ENCODE measurements around the gene MTMR1. TPM values are rescaled to one million over a fixed set of nuclear protein-coding genes. Genes with fewer than 3 reads are reported as not detected.

MTMR1 gene
- total RNA-seq, 1 experiment from 2014 or later: 15.6 TPM

DNA sequence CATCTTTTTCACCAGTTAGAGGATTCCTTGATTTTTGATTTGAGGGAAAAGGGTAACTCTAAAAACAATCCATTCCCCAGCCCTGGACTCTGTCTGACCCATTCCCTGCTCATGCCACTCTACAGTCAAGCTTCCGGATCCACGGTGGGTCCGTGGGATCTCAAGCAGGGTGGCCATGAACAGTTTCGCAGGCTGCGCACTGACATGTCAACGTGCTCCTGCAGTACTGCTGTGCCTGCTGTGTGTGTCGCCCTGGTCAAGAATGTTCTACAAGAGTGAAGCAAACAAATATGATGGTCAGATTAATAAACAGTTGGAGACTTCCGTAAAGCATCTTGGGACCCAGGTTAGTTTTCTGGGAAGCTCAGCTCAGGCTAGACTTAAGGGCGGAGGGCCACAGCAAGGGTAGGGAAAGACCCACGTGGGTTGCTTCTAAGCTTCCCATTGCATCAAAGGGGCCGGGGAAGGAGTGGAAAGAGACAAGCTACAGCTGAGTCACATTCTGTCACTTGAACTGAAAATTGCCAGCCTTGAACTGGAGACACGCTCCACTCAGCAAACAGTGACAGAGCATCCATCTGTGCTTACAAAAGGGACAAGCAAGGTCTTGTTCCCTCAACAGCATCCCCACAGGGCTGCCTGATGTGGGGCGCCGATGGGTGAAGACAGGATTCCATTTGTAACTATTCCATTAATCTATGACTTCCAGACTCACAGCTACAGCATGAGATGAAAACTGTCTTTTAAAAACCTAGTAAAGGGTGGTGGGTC, 81.8 kb downstream of the MTMR1 start (continued):
- TF ChIP-seq, protein P1, sequence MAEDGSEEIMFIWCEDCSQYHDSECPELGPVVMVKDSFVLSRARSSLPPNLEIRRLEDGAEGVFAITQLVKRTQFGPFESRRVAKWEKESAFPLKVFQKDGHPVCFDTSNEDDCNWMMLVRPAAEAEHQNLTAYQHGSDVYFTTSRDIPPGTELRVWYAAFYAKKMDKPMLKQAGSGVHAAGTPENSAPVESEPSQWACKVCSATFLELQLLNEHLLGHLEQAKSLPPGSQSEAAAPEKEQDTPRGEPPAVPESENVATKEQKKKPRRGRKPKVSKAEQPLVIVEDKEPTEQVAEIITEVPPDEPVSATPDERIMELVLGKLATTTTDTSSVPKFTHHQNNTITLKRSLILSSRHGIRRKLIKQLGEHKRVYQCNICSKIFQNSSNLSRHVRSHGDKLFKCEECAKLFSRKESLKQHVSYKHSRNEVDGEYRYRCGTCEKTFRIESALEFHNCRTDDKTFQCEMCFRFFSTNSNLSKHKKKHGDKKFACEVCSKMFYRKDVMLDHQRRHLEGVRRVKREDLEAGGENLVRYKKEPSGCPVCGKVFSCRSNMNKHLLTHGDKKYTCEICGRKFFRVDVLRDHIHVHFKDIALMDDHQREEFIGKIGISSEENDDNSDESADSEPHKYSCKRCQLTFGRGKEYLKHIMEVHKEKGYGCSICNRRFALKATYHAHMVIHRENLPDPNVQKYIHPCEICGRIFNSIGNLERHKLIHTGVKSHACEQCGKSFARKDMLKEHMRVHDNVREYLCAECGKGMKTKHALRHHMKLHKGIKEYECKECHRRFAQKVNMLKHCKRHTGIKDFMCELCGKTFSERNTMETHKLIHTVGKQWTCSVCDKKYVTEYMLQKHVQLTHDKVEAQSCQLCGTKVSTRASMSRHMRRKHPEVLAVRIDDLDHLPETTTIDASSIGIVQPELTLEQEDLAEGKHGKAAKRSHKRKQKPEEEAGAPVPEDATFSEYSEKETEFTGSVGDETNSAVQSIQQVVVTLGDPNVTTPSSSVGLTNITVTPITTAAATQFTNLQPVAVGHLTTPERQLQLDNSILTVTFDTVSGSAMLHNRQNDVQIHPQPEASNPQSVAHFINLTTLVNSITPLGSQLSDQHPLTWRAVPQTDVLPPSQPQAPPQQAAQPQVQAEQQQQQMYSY (CRISPR knock-in tag; IDR thresholded peaks at IDR 0.05): no peak

DNA sequence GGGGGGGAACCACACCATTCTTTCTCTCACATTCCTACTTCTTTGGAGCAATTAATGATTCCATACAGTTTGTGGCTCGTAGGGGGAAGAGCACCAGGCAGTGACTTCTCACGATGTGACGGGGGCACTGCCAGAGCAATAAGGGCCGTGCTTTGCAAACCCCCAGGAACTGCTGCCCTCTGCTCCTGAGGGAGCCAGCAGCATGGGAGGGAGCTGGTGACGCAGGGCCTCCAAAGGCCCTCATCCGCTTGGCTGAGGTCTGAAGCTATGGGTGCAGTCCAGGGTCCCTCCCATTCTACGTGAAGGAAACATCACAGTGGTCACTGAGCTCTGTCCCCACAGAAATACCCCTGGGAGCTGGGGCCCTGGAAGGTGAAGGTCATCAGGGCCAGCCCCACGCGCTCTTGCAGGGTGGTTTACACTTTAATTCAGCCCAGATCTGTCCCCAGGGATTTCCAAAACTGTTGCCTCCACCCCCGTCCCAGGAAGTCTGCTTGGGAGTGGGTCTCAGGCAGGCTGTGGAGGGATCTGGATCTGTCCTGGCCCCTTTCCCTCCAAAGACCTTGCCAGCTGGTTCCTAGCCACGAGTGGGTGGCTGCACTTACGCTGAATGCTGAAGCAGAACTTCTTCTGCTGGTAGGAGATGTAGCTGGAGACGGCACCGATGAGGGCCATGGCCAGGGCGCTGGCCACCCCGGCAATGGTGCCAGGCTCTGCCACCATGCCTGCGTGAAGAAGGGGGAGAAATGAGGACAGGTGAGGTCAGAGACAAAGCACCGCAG, 82.6 kb downstream of the MTMR1 start:
- CTCF ChIA-PET: interaction anchor here (0.8 to 2.2 kb wide), 2 partner anchors 9 to 306 kb away, joined by 3 to 5 read pairs; no protein-coding TSS in a partner anchor
- H3K36me3 Mint-ChIP-seq: peaks cover 13% of the 10 kb centered on the region; the same call in 1 of the 2 replicates
- POLR2A ChIA-PET: interaction anchor here (0.6 kb wide), 1 partner anchor 302 kb away, joined by 4 read pairs; no protein-coding TSS in a partner anchor

More for the DNA sequence above, 82.6 kb downstream of the MTMR1 start:
- H3K9me3 Mint-ChIP-seq: no peaks in the 10 kb centered on the region
- no peaks in the 10 kb centered on the region for H3K27me3 Mint-ChIP-seq (ENCODE audit: low read depth)
- no peak overlapping the region for H3K4me3 Mint-ChIP-seq
- TF ChIP-seq TEAD4 (CRISPR knock-in tag; IDR thresholded peaks at IDR 0.05) (no peak), ZNF423 (CRISPR knock-in tag; IDR thresholded peaks at IDR 0.05) (no peak), HMGA2 (CRISPR knock-in tag; IDR thresholded peaks at IDR 0.05) (no peak), TP53 (CRISPR knock-in tag; IDR thresholded peaks at IDR 0.05) (no peak), IRF2 (CRISPR knock-in tag; IDR thresholded peaks at IDR 0.05; ENCODE audit: borderline replicate concordance, low read depth) (no peak), ELF4 (CRISPR knock-in tag; IDR thresholded peaks at IDR 0.05; ENCODE audit: low read depth) (no peak), FOXP1 (CRISPR knock-in tag; IDR thresholded peaks at IDR 0.05; ENCODE audit: borderline replicate concordance) (no peak), SMAD3 (CRISPR knock-in tag; IDR thresholded peaks at IDR 0.05; ENCODE audit: borderline replicate concordance) (no peak), NR3C1 (CRISPR knock-in tag; conservative IDR thresholded peaks at IDR 0.05; ENCODE audit: low read depth) (no peak), GRHL2 (CRISPR knock-in tag; IDR thresholded peaks at IDR 0.05; ENCODE audit: insufficient replicate concordance, severe bottlenecking) (no peak)
- TF ChIP-seq, protein P2, sequence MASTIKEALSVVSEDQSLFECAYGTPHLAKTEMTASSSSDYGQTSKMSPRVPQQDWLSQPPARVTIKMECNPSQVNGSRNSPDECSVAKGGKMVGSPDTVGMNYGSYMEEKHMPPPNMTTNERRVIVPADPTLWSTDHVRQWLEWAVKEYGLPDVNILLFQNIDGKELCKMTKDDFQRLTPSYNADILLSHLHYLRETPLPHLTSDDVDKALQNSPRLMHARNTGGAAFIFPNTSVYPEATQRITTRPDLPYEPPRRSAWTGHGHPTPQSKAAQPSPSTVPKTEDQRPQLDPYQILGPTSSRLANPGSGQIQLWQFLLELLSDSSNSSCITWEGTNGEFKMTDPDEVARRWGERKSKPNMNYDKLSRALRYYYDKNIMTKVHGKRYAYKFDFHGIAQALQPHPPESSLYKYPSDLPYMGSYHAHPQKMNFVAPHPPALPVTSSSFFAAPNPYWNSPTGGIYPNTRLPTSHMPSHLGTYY (CRISPR knock-in tag; IDR thresholded peaks at IDR 0.05): no peak
- TF ChIP-seq, protein P3, sequence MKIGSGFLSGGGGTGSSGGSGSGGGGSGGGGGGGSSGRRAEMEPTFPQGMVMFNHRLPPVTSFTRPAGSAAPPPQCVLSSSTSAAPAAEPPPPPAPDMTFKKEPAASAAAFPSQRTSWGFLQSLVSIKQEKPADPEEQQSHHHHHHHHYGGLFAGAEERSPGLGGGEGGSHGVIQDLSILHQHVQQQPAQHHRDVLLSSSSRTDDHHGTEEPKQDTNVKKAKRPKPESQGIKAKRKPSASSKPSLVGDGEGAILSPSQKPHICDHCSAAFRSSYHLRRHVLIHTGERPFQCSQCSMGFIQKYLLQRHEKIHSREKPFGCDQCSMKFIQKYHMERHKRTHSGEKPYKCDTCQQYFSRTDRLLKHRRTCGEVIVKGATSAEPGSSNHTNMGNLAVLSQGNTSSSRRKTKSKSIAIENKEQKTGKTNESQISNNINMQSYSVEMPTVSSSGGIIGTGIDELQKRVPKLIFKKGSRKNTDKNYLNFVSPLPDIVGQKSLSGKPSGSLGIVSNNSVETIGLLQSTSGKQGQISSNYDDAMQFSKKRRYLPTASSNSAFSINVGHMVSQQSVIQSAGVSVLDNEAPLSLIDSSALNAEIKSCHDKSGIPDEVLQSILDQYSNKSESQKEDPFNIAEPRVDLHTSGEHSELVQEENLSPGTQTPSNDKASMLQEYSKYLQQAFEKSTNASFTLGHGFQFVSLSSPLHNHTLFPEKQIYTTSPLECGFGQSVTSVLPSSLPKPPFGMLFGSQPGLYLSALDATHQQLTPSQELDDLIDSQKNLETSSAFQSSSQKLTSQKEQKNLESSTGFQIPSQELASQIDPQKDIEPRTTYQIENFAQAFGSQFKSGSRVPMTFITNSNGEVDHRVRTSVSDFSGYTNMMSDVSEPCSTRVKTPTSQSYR (CRISPR knock-in tag; IDR thresholded peaks at IDR 0.05): no peak
- TF ChIP-seq, protein P4, sequence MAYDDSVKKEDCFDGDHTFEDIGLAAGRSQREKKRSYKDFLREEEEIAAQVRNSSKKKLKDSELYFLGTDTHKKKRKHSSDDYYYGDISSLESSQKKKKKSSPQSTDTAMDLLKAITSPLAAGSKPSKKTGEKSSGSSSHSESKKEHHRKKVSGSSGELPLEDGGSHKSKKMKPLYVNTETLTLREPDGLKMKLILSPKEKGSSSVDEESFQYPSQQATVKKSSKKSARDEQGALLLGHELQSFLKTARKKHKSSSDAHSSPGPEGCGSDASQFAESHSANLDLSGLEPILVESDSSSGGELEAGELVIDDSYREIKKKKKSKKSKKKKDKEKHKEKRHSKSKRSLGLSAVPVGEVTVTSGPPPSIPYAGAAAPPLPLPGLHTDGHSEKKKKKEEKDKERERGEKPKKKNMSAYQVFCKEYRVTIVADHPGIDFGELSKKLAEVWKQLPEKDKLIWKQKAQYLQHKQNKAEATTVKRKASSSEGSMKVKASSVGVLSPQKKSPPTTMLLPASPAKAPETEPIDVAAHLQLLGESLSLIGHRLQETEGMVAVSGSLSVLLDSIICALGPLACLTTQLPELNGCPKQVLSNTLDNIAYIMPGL (CRISPR knock-in tag; IDR thresholded peaks at IDR 0.05): no peak
- TF ChIP-seq, protein P5, sequence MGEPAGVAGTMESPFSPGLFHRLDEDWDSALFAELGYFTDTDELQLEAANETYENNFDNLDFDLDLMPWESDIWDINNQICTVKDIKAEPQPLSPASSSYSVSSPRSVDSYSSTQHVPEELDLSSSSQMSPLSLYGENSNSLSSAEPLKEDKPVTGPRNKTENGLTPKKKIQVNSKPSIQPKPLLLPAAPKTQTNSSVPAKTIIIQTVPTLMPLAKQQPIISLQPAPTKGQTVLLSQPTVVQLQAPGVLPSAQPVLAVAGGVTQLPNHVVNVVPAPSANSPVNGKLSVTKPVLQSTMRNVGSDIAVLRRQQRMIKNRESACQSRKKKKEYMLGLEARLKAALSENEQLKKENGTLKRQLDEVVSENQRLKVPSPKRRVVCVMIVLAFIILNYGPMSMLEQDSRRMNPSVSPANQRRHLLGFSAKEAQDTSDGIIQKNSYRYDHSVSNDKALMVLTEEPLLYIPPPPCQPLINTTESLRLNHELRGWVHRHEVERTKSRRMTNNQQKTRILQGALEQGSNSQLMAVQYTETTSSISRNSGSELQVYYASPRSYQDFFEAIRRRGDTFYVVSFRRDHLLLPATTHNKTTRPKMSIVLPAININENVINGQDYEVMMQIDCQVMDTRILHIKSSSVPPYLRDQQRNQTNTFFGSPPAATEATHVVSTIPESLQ (CRISPR knock-in tag; IDR thresholded peaks at IDR 0.05): no peak
- TF ChIP-seq, protein P6, sequence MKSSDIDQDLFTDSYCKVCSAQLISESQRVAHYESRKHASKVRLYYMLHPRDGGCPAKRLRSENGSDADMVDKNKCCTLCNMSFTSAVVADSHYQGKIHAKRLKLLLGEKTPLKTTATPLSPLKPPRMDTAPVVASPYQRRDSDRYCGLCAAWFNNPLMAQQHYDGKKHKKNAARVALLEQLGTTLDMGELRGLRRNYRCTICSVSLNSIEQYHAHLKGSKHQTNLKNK (CRISPR knock-in tag; IDR thresholded peaks at IDR 0.05): no peak
- DNase-seq (ENCODE audit: low spot score) (no peak), ATAC-seq (no peak)
- H3K27ac Mint-ChIP-seq: no peak overlapping the region
- H3K4me1 Mint-ChIP-seq: peaks cover 35% of the 10 kb centered on the region

All from WTC11 (cell line).